GM23338 (cell line): ENCODE measurements around the gene LGR5. TPM values are rescaled to one million over a fixed set of nuclear protein-coding genes. Genes with fewer than 3 reads are reported as not detected.

Experiments
- ATAC-seq: fragments of 200-7000 bp; cut with Tn5 transposase; 3 replicates; pipeline ENCODE4 v1.9.1; 2020
- DNase-seq: peaks from one replicate; pipeline ENCODE4 v3.0.0-alpha.2; 2015; ENCODE audit warnings: low spot score
- H2AFZ ChIP-seq: fragments of 200-600 bp; sonication (generic); 2 replicates; pipeline ENCODE4 v1.8.0; 2016; ENCODE audit warnings: antibody characterized with exemption, mild to moderate bottlenecking, moderate library complexity
- H3F3A ChIP-seq: fragments of 200-600 bp; sonication (generic); replicated peaks from 2 replicates; pipeline ENCODE4 v1.8.0; 2017; ENCODE audit warnings: antibody characterized with exemption, mixed run types, low read depth
- H3K27ac ChIP-seq: fragments of 200-600 bp; sonication (generic); 2 replicates; pipeline ENCODE4 v1.6.1; 2016; ENCODE audit warnings: low read depth
- H3K27me3 ChIP-seq: fragments of 200-600 bp; sonication (generic); 2 replicates; pipeline ENCODE4 v1.8.0; 2016; ENCODE audit warnings: mild to moderate bottlenecking, mixed run types, moderate library complexity; ENCODE audit not compliant: insufficient read depth
- H3K36me3 ChIP-seq: fragments of 200-600 bp; sonication (generic); 2 replicates; pipeline ENCODE4 v1.8.0; 2016; ENCODE audit warnings: mild to moderate bottlenecking; ENCODE audit not compliant: insufficient read depth
- H3K4me1 ChIP-seq: fragments of 200-600 bp; sonication (generic); 2 replicates; pipeline ENCODE4 v1.8.0; 2016; ENCODE audit warnings: mild to moderate bottlenecking, moderate library complexity; ENCODE audit not compliant: insufficient read depth
- H3K4me2 ChIP-seq: fragments of 200-600 bp; sonication (generic); 2 replicates; pipeline ENCODE4 v1.7.1; 2017; ENCODE audit warnings: mixed run types
- H3K4me3 ChIP-seq: fragments of 200-600 bp; sonication (generic); 2 replicates; pipeline ENCODE4 v1.6.1; 2016; ENCODE audit warnings: mixed run types
- H3K79me2 ChIP-seq: fragments of 200-600 bp; sonication (generic); replicated peaks from 2 replicates; pipeline ENCODE4 v1.8.0; 2017; ENCODE audit warnings: mild to moderate bottlenecking; ENCODE audit not compliant: insufficient read depth
- H3K9me2 ChIP-seq: fragments of 200-600 bp; sonication (generic); 2 replicates; pipeline ENCODE4 v1.8.0; 2017; ENCODE audit not compliant: insufficient read depth
- H4K20me1 ChIP-seq: fragments of 200-600 bp; sonication (generic); replicated peaks from 2 replicates; pipeline ENCODE4 v1.8.0; 2017; ENCODE audit warnings: mild to moderate bottlenecking; ENCODE audit not compliant: insufficient read depth
- H3K27ac Mint-ChIP-seq: 2 replicates; pipeline ENCODE4 v1.8.0; 2020; ENCODE audit warnings: inconsistent platforms, mild to moderate bottlenecking, moderate library complexity, mixed read lengths
- H3K27me3 Mint-ChIP-seq: 3 replicates; pipeline ENCODE4 v1.8.0; 2022; ENCODE audit warnings: low read depth, mild to moderate bottlenecking, moderate library complexity, mixed read lengths, inconsistent platforms; ENCODE audit not compliant: insufficient read depth, poor library complexity
- H3K36me3 Mint-ChIP-seq: 3 replicates; pipeline ENCODE4 v1.8.0; 2021; ENCODE audit warnings: low read depth, mild to moderate bottlenecking, inconsistent platforms, moderate library complexity, mixed read lengths
- H3K4me1 Mint-ChIP-seq: 3 replicates; pipeline ENCODE4 v1.8.0; 2020; ENCODE audit warnings: mild to moderate bottlenecking, inconsistent platforms, mixed read lengths
- H3K4me3 Mint-ChIP-seq: 3 replicates; pipeline ENCODE4 v1.8.0; 2021; ENCODE audit warnings: moderate library complexity, mild to moderate bottlenecking, inconsistent platforms, mixed read lengths
- H3K9me3 Mint-ChIP-seq: 3 replicates; pipeline ENCODE4 v1.8.0; 2020; ENCODE audit warnings: moderate library complexity, mild to moderate bottlenecking, inconsistent platforms, mixed read lengths
- CREB1 ChIP-seq: fragments of 250-450 bp; sonication (Bioruptor Pico); IDR thresholded peaks from 2 replicates; pipeline ENCODE4 v1.5.0; 2020; ENCODE audit warnings: low read depth, mild to moderate bottlenecking, moderate library complexity
- CTCF ChIP-seq, 2 experiments: fragments of 200-600 bp in 1 of 2; sonication (generic) in 1 of 2; conservative IDR thresholded peaks; 2 replicates each; pipeline versions ENCODE4 v1.5.1 to v1.6.1; 2016 to 2017; ENCODE audit warnings: antibody characterized with exemption in 2 of 2, low read depth in 2 of 2, mild to moderate bottlenecking in 2 of 2, moderate library complexity in 1 of 2
- ETS1 ChIP-seq: IDR thresholded peaks from 2 replicates; pipeline ENCODE4 v1.6.1; 2016; ENCODE audit warnings: antibody characterized with exemption
- JUNB ChIP-seq: IDR thresholded peaks from one replicate; pipeline ENCODE4 v1.6.1; 2016; ENCODE audit warnings: antibody characterized with exemption; ENCODE audit not compliant: unreplicated experiment
- NANOG ChIP-seq: IDR thresholded peaks from 2 replicates; pipeline ENCODE4 v1.6.1; 2016; ENCODE audit warnings: antibody characterized with exemption, borderline replicate concordance
- STAT1 ChIP-seq: IDR thresholded peaks from one replicate; pipeline ENCODE4 v1.6.1; 2016; ENCODE audit warnings: antibody characterized with exemption; ENCODE audit not compliant: unreplicated experiment
- ZNF114 ChIP-seq: fragments of 250-450 bp; sonication (Bioruptor Pico); IDR thresholded peaks from 2 replicates; pipeline ENCODE4 v1.5.0; 2020; ENCODE audit warnings: mild to moderate bottlenecking, moderate library complexity
- ZNF331 ChIP-seq: fragments of 250-450 bp; sonication (Bioruptor Pico); IDR thresholded peaks from 2 replicates; pipeline ENCODE4 v1.5.0; 2020; ENCODE audit warnings: low read depth, mild to moderate bottlenecking, moderate library complexity
- polyA plus RNA-seq: library from polyadenylated mRNA; unstranded; fragments of >200 nt; fragmentation: Nextera tagmentation; extraction: Ambion mirVana; gene quantifications from 2 replicates; pipeline ENCODE4 v1.2.1, GENCODE V29; 2016
- total RNA-seq: library from RNA; depleted of rRNA; stranded (reverse); fragments of >200 nt; shearing (Covaris generic); gene quantifications from 2 replicates; pipeline ENCODE4 v1.2.3, GENCODE V29; 2014
- TF ChIP-seq, protein P1 (sequence below): IDR thresholded peaks from one replicate; pipeline ENCODE4 v1.6.1; 2018; ENCODE audit warnings: antibody characterized with exemption; ENCODE audit not compliant: unreplicated experiment
- TF ChIP-seq, protein P2 (sequence below): fragments of 250-450 bp; sonication (Bioruptor Pico); IDR thresholded peaks from 2 replicates; pipeline ENCODE4 v1.5.0; 2020; ENCODE audit warnings: mild to moderate bottlenecking, moderate library complexity

Gene LGR5
- total and polyA plus RNA-seq, 2 experiments from 2014 or later: 0.17 to 0.26 TPM

- no peak for TF ChIP-seq CTCF (conservative IDR thresholded peaks at IDR 0.05; ENCODE audit: low read depth in 2 of 2)
- no peak for TF ChIP-seq NANOG
- TF ChIP-seq JUNB: no peak
- no peak for TF ChIP-seq ZNF114 (CRISPR knock-in tag)
Measured at GRCh38 chr12:71599210-71599609, 159.6 kb downstream of the LGR5 start (continued).

- H3K4me1 Mint-ChIP-seq: peaks cover 14% of the 10 kb centered on the region; the same call in 2 of the 3 replicates
- Histone ChIP-seq H3K27me3 (no peaks in the 10 kb centered on the region), H3K4me3 (no peak overlapping the region), H2AFZ (no peak overlapping the region), H3F3A (no peaks in the 10 kb centered on the region), H3K4me1 (peaks cover 12% of the 10 kb centered on the region), H3K36me3 (no peaks in the 10 kb centered on the region), H4K20me1 (no peaks in the 10 kb centered on the region), H3K4me2 (no peak overlapping the region), H3K27ac (no peak overlapping the region), H3K79me2 (no peaks in the 10 kb centered on the region), H3K9me2 (no peaks in the 10 kb centered on the region)
- no peaks in the 10 kb centered on the region for H3K9me3 Mint-ChIP-seq
- no peaks in the 10 kb centered on the region for H3K27me3 Mint-ChIP-seq
- ATAC-seq (no peak), DNase-seq (no peak)
- H3K4me3 Mint-ChIP-seq: no peak overlapping the region
- H3K36me3 Mint-ChIP-seq: peaks cover 4% of the 10 kb centered on the region; the same call in 1 of the 3 replicates
- no peak overlapping the region for H3K27ac Mint-ChIP-seq
- TF ChIP-seq STAT1 (no peak), CREB1 (CRISPR knock-in tag) (no peak), ZNF331 (CRISPR knock-in tag) (no peak), JUNB (no peak), ETS1 (no peak), ZNF114 (CRISPR knock-in tag) (no peak)
- TF ChIP-seq, protein P1, sequence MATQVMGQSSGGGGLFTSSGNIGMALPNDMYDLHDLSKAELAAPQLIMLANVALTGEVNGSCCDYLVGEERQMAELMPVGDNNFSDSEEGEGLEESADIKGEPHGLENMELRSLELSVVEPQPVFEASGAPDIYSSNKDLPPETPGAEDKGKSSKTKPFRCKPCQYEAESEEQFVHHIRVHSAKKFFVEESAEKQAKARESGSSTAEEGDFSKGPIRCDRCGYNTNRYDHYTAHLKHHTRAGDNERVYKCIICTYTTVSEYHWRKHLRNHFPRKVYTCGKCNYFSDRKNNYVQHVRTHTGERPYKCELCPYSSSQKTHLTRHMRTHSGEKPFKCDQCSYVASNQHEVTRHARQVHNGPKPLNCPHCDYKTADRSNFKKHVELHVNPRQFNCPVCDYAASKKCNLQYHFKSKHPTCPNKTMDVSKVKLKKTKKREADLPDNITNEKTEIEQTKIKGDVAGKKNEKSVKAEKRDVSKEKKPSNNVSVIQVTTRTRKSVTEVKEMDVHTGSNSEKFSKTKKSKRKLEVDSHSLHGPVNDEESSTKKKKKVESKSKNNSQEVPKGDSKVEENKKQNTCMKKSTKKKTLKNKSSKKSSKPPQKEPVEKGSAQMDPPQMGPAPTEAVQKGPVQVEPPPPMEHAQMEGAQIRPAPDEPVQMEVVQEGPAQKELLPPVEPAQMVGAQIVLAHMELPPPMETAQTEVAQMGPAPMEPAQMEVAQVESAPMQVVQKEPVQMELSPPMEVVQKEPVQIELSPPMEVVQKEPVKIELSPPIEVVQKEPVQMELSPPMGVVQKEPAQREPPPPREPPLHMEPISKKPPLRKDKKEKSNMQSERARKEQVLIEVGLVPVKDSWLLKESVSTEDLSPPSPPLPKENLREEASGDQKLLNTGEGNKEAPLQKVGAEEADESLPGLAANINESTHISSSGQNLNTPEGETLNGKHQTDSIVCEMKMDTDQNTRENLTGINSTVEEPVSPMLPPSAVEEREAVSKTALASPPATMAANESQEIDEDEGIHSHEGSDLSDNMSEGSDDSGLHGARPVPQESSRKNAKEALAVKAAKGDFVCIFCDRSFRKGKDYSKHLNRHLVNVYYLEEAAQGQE: no peak
- TF ChIP-seq, protein P2, sequence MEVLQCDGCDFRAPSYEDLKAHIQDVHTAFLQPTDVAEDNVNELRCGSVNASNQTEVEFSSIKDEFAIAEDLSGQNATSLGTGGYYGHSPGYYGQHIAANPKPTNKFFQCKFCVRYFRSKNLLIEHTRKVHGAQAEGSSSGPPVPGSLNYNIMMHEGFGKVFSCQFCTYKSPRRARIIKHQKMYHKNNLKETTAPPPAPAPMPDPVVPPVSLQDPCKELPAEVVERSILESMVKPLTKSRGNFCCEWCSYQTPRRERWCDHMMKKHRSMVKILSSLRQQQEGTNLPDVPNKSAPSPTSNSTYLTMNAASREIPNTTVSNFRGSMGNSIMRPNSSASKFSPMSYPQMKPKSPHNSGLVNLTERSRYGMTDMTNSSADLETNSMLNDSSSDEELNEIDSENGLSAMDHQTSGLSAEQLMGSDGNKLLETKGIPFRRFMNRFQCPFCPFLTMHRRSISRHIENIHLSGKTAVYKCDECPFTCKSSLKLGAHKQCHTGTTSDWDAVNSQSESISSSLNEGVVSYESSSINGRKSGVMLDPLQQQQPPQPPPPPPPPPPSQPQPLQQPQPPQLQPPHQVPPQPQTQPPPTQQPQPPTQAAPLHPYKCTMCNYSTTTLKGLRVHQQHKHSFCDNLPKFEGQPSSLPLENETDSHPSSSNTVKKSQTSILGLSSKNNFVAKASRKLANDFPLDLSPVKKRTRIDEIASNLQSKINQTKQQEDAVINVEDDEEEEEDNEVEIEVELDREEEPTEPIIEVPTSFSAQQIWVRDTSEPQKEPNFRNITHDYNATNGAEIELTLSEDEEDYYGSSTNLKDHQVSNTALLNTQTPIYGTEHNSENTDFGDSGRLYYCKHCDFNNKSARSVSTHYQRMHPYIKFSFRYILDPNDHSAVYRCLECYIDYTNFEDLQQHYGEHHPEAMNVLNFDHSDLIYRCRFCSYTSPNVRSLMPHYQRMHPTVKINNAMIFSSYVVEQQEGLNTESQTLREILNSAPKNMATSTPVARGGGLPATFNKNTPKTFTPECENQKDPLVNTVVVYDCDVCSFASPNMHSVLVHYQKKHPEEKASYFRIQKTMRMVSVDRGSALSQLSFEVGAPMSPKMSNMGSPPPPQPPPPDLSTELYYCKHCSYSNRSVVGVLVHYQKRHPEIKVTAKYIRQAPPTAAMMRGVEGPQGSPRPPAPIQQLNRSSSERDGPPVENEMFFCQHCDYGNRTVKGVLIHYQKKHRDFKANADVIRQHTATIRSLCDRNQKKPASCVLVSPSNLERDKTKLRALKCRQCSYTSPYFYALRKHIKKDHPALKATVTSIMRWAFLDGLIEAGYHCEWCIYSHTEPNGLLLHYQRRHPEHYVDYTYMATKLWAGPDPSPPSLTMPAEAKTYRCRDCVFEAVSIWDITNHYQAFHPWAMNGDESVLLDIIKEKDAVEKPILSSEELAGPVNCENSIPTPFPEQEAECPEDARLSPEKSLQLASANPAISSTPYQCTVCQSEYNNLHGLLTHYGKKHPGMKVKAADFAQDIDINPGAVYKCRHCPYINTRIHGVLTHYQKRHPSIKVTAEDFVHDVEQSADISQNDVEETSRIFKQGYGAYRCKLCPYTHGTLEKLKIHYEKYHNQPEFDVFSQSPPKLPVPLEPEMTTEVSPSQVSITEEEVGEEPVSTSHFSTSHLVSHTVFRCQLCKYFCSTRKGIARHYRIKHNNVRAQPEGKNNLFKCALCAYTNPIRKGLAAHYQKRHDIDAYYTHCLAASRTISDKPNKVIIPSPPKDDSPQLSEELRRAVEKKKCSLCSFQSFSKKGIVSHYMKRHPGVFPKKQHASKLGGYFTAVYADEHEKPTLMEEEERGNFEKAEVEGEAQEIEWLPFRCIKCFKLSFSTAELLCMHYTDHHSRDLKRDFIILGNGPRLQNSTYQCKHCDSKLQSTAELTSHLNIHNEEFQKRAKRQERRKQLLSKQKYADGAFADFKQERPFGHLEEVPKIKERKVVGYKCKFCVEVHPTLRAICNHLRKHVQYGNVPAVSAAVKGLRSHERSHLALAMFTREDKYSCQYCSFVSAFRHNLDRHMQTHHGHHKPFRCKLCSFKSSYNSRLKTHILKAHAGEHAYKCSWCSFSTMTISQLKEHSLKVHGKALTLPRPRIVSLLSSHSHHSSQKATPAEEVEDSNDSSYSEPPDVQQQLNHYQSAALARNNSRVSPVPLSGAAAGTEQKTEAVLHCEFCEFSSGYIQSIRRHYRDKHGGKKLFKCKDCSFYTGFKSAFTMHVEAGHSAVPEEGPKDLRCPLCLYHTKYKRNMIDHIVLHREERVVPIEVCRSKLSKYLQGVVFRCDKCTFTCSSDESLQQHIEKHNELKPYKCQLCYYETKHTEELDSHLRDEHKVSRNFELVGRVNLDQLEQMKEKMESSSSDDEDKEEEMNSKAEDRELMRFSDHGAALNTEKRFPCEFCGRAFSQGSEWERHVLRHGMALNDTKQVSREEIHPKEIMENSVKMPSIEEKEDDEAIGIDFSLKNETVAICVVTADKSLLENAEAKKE (CRISPR knock-in tag): no peak
Measured at GRCh38 chr12:71601546-71601945, 161.9 kb downstream of the LGR5 start.
